Measurements from ENCODE around the gene GATAD2A. TPM values are rescaled to one million over a fixed set of nuclear protein-coding genes. Genes with fewer than 3 reads are reported as not detected.

GATAD2A gene
- total RNA-seq, 1 donor from 2014 or later = 7.7 TPM

DNA sequence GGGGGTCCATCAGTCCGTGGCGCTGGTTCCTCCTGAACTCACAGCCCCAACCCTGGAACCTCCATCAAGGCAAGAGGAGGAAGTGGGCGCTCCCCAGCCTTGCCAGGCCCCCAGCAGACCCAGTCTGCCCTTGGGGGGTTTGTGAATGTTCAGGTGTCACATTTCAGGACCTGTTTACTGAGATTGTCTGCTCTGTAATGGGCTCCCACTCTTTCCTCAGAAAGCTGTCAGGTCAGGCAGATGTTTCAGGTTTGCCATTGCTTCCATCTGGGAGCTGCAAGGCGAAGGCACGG is 80.5 kb downstream of the GATAD2A start:
- no peak for DNase-seq (ENCODE audit: low spot score in 2 of 2)
- no peak for FAIRE-seq

DNA sequence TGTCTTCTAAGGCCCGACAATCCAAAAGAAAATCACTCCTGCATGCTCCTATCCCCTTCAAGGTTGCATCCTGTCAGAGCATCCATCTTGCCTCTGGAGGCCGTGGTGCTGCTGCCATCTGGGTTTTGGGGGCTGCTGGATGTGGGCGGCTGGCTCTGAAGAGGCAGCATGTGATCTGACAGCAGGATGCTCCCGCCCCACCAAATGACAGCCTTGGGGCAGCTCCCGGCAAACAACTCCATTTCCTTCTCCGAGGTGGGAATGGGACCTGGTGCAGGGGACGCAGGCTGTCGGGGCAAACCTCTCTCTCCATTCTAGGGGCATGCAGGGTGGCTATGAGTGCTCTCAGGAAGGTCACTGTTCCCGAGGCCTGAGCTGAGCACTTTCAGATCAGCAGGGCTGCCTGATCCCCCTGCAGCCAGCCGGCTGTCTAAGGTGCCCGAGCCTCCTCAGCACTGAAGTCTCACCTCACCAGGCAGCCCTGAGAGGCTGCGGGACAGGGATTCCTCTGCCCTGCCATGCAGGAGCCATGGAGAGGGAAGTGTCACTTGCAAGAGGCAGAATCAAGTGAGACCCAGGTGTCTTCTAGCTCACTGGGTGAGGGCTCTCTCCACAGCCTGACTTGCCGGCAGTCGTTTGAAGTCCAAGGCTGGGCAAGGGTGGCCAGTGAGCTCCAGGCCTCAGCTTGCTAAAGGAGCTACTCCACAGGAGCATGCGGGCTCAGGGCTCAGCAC is 81.0 kb downstream of the GATAD2A start:
- FAIRE-seq (no peak), DNase-seq (ENCODE audit: low spot score in 2 of 2) (no peak)

DNA sequence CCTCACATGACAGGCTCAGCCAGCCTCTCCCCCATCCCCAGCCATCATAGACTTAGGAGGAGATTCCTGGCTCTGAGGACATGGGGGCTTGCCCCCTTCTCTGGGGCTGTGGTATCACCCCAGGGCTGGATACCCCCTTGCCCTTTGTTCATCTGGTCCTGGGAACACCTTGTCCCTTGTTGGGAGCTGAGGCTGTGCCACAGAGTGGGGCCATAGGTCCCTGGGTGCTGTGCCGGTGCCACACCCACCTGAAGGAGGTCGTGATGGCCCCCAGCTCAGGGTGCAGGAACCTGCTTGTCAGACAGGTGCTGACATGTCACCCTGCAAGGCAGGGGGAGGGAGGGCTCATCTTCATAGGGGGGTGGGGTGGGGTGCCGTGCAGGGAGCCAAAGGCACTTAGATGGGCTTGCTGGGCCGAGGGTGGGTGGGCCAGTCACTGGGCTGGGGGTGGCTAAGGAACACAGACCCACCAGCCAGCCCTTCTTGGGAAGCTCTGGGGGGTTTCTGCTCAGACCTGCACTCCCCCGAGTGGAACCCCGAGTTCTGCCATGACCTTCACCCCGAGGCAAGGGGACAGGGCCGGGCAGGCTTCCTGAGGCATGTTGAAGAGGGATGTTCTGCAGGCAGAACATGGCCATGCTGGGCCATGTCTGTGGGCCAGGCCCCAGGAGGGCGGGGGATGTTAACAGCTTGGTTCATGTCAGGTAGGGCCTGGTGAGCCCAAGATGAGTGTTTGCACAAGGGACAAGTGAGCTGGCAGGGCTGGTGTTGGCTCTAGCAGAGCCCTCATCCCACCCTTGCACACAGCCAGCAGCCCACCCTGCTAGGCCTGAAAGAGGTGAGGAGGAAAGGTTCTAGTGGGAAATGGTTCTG is 81.8 kb downstream of the GATAD2A start:
- FAIRE-seq = no peak
- no peak for DNase-seq (ENCODE audit: low spot score in 2 of 2)

DNA sequence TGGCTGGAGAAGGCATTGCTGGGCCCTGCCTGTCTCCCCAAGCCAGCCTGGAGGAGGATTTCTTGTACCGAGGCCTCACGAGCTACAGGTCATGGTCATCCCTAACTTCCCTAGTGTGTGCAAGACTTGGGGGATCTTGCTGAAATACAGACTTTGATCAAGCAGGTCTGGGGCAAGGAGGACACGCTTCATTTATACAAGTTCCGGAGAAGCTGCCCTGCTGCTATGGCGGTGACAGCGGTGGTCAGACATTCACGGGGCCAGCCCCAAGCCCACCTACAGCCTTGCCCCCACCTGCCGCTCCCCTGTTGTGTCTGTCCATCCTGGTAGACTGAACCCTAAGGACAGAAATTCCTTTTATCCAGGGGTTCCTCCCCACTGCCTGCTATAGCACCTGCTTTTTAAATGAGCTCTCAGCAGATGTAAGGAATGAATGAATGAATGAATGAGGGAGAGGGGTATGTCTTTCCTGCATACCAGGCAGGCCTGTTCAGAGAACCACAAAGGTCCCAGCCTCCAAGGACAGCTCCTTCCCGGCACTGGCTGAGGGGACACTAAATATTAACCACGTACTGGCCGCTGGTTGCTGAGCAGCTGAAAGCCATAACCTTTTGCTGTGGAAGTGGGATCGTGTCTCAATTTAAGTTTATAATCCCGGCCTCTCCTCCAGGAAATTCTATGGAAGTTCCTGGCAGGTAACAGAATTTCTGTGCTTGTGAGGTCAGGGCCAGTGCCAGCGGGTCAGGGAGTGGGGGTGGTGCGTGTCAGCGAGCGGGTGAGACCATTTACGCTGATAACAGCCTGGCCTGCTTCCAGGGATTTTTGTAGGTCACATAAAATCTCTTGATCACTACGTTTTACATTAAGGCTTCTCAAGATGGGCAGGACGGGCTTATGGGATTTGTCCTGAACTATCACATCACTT is 82.7 kb downstream of the GATAD2A start:
- no peak for FAIRE-seq

DNA sequence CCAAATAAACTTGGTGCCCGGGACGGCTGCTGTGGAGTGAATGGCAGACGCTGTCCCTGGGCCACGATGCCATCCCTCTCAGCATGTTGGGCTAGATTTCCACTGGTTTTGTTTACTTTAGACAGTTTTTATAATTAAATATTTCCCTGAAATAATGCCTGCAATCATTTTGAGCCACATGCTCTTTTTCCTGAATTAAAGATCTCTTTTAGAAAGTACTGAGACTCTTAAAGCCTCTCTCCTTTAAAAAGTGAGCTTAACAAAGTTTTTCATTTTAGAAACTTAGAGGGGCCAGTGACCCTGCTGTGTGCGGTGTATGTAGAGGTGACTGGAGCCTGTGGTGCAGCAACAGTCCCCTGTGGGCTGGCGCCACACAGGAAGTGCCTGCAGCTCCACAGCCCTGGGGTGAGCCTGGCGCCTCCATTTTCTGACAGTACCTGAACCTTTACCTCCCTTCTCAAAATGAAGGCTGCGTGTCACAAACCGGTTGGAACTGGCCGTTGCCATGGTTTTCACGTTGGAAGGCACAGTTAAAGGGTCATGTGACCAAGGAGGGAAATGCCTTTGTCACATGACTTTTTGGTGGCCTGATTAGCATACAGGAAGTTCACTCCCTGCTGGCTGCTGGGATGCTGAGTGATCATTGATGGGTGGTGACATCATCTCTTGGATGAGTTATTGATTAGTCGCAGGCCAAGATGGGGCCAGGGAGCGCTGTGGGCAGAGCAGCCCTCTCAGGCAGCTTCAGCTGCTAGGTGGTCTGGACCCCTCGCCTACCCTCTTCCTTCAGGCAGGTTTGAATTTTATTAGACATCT is 83.6 kb downstream of the GATAD2A start:
- FAIRE-seq = no peak
- peak in 1 of 2 donors; percentile 75 for DNase-seq (ENCODE audit: low spot score in 2 of 2)

More for the DNA sequence above, 82.7 kb downstream of the GATAD2A start:
- DNase-seq (ENCODE audit: low spot score in 2 of 2) = no peak

DNA sequence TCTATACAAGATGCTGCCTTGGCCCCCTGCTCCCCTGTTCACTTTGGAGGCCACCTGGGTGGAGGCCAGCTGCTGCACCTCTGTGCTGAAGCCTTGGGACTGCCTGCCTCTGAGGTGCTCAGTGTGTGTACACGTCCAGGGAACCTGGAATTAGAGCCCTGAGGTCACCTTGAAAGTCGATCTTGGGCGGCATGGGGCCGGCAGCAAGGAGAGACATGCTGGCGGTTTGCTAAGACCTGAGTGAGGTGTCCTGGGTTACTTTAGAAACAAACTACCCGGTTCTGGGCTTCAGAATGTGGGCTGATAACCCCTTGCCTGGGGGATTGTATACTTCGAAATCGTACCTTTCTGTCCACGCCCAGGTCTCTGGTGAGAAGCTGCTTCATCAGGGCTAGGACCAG is 84.3 kb downstream of the GATAD2A start:
- DNase-seq (ENCODE audit: low spot score in 2 of 2) (no peak), FAIRE-seq (no peak)

DNA sequence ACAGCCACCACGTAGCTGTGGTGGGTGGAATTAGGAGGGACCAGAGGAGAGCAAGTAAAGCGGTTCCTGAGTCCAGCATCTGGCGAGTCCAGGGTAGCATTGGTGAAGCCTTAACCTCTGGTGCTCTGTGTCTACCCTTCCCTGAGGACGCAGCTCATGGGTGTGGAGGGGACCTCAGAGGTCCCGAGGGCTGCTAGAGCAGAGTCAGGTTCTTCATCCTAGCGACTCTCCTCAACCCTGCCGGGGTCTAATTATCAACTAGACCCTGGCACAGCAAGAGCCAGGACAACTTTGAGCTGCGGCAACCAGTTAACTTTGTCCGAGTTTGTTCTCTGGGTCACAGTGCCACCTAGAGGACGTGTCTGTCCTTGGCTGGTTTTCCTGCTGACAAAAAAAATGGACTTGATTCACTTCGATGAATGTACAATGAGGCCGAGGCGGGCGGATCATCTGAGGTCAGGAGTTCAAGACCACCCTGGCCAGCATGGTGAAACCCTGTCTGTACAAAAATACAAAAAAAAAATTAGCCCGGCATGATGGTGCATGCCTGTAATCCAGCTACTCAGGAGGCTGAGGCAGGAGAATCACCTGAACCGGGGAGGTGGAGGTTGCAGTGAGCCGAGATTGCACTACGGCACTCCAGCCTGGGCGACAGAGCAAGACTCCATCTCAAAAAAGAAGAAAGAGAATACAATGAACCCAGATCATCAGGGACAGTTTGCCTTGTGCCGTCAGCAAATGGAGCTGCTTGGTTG is 84.9 kb downstream of the GATAD2A start:
- peak; percentile 17 for FAIRE-seq

DNA sequence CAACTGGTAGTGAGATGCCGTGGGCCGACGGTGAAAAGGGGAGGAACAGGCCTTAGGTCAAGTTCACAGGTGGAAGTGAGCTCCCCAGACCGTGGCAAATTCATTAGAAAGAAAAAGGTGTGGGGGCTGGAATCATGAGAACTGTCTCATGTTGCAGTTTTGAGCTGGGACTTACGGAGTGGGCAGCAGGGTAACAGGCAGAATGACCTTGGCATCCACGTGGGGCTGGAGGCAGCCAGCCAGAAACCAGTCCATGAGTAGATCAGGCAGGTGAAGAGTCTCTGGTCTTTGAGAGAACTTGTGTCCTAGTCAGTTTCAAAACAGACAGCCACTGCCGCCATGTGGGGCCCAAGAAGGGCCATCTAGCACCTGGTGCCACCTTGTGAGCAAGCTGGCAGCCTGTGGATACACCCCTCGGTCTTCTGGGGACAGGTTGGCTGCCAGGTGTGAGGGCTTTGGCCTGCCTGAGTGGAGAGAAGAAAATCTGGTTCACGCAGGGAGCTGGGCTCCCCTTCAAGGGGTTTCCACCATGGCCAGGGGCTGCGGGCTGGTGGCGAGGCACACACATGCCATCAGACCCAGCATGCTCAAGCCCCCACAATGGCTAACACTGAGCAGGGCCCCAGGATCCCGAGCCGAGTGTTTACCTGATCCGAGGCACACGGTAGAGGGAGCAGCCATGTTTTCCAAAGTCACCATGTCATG is 86.0 kb downstream of the GATAD2A start:
- DNase-seq (ENCODE audit: low spot score in 2 of 2) = no peak
- no peak for FAIRE-seq

More for the DNA sequence above, 84.9 kb downstream of the GATAD2A start:
- DNase-seq (ENCODE audit: low spot score in 2 of 2) = peak; percentile 80 to 91

DNA sequence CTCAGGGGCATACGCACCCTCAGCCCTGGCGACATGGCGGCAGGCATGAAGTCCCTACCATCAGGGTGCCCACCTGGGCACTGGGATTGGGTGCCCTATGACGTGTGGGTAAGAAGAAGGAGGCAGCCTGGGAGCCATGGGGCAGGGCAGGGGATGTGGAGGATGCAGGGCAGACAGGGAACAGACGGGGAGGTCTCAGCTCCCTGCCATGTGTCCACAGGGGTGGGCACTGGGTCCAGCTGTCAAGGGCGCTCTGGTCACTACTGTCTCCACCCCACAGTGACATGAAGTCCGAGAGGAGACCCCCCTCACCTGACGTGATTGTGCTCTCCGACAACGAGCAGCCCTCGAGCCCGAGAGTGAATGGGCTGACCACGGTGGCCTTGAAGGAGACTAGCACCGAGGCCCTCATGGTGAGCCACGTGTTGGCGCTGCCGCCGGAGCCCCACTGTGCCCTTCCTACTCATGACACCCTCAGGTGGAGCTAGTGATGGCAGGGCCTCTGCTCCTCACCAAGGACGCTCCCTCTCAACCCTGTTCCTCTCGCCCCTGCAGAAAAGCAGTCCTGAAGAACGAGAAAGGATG is 86.6 kb downstream of the GATAD2A start:
- FAIRE-seq (no peak), DNase-seq (ENCODE audit: low spot score in 2 of 2) (no peak)

DNA sequence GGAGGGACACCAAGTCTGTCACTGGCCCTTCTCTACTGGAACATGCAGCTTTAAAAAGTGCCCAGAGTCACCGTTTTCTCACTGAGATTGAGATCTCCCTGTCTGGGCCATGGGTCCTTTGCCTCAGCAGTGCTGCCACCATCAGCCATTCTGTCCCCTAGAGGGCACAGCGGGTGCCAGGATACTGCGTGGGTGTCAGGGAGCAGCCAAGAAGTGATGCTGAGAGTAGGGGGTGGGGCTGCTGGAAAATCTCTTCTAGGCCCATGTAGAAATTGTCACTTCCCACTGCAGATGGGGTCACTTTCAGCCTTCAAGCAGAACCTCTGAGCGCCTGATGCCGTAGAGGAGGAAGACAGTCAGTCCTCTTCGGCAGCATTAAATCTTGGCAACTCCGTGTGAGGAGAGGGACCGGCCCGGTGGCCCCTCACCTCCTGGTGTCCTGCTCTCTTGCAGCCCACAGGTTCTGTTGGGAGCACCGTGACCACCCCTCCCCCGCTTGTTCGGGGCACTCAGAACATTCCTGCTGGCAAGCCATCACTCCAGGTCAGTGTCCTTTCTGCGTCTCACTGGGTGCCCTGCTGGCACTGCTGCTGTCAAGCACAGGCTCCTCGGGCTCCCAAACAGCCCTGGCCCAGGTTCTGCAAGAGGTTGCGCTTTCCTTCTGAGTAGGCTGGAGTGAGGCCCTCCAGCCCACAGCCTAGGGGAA is 88.5 kb downstream of the GATAD2A start:
- FAIRE-seq (no peak), DNase-seq (ENCODE audit: low spot score in 2 of 2) (no peak)

DNA sequence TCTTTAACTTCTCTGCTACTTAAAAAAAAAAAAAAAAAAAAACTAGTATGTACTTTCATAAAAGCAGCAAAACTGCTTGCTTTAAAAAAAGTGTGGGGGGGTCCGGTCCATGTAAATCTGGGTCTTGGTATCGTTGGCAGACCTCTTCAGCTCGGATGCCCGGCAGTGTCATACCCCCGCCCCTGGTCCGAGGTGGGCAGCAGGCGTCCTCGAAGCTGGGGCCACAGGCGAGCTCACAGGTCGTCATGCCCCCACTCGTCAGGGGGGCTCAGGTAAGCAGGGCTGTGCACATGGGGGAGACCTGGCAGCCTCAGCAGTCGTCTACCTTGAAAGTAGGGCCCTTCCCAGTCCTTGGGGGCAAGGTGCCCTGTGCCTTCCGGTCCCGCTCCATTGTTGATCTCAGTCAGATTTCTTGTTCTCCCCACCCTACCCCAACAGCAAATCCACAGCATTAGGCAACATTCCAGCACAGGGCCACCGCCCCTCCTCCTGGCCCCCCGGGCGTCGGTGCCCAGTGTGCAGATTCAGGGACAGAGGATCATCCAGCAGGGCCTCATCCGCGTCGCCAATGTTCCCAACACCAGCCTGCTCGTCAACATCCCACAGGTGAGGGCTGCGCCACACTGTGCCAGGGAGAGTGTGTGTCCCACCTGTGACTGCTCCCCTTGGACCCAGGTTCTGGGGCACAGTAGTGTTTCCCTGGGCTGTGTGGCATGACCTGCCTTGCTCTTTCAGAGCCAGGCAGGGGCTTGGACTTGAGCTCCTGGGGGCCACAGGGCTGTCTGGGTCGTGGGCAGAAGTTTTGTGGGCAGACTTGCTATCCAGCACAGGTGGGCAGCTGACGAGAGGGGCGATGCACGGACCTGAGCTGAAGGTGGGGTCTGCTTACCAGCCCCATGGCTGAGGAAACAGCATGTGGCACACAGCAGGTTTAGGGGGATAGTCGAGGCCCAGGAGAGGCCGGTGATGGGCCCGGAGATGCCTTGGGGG is 90.4 kb downstream of the GATAD2A start:
- FAIRE-seq = no peak
- DNase-seq (ENCODE audit: low spot score in 2 of 2) = no peak

DNA sequence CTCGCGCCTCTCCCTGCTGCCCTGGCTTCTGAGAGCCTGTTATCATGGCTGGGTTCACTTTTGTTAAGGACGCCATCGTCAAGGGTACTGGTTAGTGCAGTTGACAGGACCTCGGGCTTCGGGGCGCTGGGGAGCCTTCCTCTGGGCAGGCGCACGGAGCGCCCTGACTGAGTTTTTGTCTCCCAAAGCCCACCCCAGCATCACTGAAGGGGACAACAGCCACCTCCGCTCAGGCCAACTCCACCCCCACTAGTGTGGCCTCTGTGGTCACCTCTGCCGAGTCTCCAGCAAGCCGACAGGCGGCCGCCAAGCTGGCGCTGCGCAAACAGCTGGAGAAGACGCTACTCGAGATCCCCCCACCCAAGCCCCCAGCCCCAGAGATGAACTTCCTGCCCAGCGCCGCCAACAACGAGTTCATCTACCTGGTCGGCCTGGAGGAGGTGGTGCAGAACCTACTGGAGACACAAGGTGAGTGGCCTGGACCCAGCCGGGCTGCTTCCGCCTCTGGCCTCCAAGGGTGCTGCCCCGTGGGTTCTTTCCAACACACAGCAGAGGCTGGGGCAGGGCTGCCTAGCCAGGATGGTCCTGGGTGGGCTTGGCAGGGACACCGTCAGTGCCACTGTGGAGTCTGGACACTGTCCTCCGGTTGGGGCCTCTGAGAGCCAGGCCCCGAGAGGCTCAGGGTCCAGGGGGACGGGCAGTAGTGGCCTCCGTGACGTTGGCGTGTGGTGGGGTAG is 92.9 kb downstream of the GATAD2A start:
- FAIRE-seq = no peak

DNA sequence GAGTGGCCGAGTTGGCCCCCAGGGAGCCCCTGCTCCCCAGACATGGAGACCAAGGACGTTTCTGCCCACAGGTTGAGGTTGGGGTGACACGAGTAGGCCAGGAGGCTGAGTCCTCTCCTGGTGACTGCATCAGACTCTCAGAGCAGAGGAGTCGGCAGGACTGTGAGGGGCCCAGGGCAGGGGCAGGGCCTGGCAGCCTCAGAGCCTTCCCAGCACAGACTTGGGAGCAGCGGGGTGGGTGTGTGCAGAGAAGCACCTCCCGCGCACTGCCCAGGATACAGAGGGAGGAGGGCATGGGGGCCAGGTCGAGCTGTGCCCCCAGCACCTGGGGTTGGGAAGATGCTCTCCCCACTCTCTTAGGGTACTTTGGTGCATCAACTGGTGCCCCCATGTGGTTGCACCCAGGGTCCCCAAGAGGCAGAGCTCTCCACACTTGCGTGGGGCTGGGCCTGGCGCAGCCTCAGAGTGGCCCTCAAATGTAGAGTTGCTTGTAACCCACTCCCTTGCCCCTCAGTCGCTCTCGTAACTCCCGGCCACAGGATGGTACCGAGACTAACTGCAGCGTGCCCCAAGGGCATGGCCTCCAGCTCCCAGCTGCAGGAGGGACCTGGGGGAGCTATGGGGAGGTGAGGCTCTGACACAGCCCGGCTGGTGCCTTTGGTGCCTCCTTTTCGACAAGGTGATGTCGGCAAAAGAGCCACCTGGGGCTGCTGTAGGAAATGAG is 94.0 kb downstream of the GATAD2A start:
- DNase-seq (ENCODE audit: low spot score in 2 of 2) (no peak), FAIRE-seq (no peak)

More for the DNA sequence above, 92.9 kb downstream of the GATAD2A start:
- DNase-seq (ENCODE audit: low spot score in 2 of 2) = no peak

DNA sequence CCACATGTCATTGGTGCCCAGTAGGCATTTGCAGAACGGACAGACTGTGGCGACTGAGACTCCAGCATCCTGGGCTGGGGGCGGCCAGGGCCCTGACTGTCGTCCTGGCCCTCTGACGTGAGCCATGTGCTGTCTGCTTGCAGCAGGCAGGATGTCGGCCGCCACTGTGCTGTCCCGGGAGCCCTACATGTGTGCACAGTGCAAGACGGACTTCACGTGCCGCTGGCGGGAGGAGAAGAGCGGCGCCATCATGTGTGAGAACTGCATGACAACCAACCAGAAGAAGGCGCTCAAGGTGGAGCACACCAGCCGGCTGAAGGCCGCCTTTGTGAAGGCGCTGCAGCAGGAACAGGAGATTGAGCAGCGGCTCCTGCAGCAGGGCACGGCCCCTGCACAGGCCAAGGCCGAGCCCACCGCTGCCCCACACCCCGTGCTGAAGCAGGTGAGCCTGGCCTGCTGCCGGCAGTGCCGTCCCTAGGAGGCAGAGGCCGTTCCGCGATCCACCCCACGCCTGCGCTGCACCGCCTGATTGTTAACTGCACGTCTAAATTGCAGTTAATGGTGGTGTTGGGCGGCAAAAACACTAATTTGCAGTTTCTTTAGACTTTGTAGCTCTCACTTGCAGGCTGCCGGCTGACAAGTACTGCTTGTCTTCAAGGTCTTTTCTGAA is 95.6 kb downstream of the GATAD2A start:
- no peak for DNase-seq (ENCODE audit: low spot score in 2 of 2)
- no peak for FAIRE-seq

Data from frontal cortex (tissue), 4 donors.